Endothelial cell (in vitro differentiated cells): ENCODE measurements around the gene ACSM6. TPM values are rescaled to one million over a fixed set of nuclear protein-coding genes. Genes with fewer than 3 reads are reported as not detected.

Source experiments
- DNase-seq: peaks from one replicate; pipeline ENCODE4 v3.0.0; 2021; ENCODE audit warnings: low spot score
- H3K27ac Mint-ChIP-seq: one replicate; pipeline ENCODE4 v1.8.0; 2021; ENCODE audit warnings: mixed read lengths, inconsistent platforms; ENCODE audit not compliant: unreplicated experiment
- H3K27me3 Mint-ChIP-seq: one replicate; pipeline ENCODE4 v1.8.0; 2021; ENCODE audit warnings: mild to moderate bottlenecking, moderate library complexity, mixed read lengths, inconsistent platforms; ENCODE audit not compliant: unreplicated experiment
- H3K36me3 Mint-ChIP-seq: one replicate; pipeline ENCODE4 v1.8.0; 2021; ENCODE audit warnings: mild to moderate bottlenecking, low read depth, mixed read lengths, inconsistent platforms; ENCODE audit not compliant: unreplicated experiment
- H3K4me1 Mint-ChIP-seq: one replicate; pipeline ENCODE4 v1.8.0; 2021; ENCODE audit warnings: mild to moderate bottlenecking, mixed read lengths, inconsistent platforms; ENCODE audit not compliant: unreplicated experiment
- H3K4me3 Mint-ChIP-seq: one replicate; pipeline ENCODE4 v1.8.0; 2021; ENCODE audit warnings: mild to moderate bottlenecking, mixed read lengths, inconsistent platforms; ENCODE audit not compliant: unreplicated experiment
- H3K9me3 Mint-ChIP-seq: one replicate; pipeline ENCODE4 v1.8.0; 2021; ENCODE audit warnings: mixed read lengths, inconsistent platforms; ENCODE audit not compliant: unreplicated experiment
- CTCF ChIP-seq: fragments of 200-600 bp; sonication (generic); IDR thresholded peaks from one replicate; pipeline ENCODE4 v1.5.0; 2021; ENCODE audit warnings: antibody characterized with exemption; ENCODE audit not compliant: unreplicated experiment
- total RNA-seq: library from RNA; stranded (reverse); fragmentation: NEBNext Ultra II Directional; extraction: Animal tissue kit (Norgen Biotek cat#: 25700); gene quantifications from one replicate; pipeline ENCODE4 v1.2.1, GENCODE V29; 2021; ENCODE audit not compliant: unreplicated experiment

The ACSM6 gene
- total RNA-seq, 1 donor from 2014 or later, result not detected

- no peaks in the 10 kb centered on the region for H3K4me1 Mint-ChIP-seq
- no peak overlapping the region for H3K4me3 Mint-ChIP-seq
- no peak for DNase-seq
- H3K36me3 Mint-ChIP-seq, result no peaks in the 10 kb centered on the region
- no peak for TF ChIP-seq CTCF
- H3K9me3 Mint-ChIP-seq, result no peaks in the 10 kb centered on the region
- no peaks in the 10 kb centered on the region for H3K27me3 Mint-ChIP-seq
- H3K27ac Mint-ChIP-seq, result no peak overlapping the region
These were observed 21.2 kb upstream of the ACSM6 start for GRCh38 chr10:95172851-95173250.

- Mint-ChIP-seq H3K4me3 (no peak overlapping the region), H3K9me3 (no peaks in the 10 kb centered on the region), H3K27ac (no peak overlapping the region), H3K27me3 (no peaks in the 10 kb centered on the region), H3K36me3 (no peaks in the 10 kb centered on the region), H3K4me1 (no peaks in the 10 kb centered on the region)
- DNase-seq, result no peak
- no peak for TF ChIP-seq CTCF
These were observed 17.9 kb upstream of the ACSM6 start for GRCh38 chr10:95176101-95176500.

- H3K4me3 Mint-ChIP-seq, result no peak overlapping the region
- no peak for DNase-seq
- no peaks in the 10 kb centered on the region for H3K9me3 Mint-ChIP-seq
- TF ChIP-seq CTCF, result no peak
- peaks cover 8% of the 10 kb centered on the region for H3K4me1 Mint-ChIP-seq
- no peak overlapping the region for H3K27ac Mint-ChIP-seq
- H3K27me3 Mint-ChIP-seq, result no peaks in the 10 kb centered on the region
- H3K36me3 Mint-ChIP-seq, result no peaks in the 10 kb centered on the region
These were observed 16.6 kb upstream of the ACSM6 start for GRCh38 chr10:95177429-95177828.

GRCh38 chr10:95178266-95178665 is 15.8 kb upstream of the ACSM6 start:
- no peak overlapping the region for H3K27ac Mint-ChIP-seq
- H3K36me3 Mint-ChIP-seq, result no peaks in the 10 kb centered on the region
- no peak overlapping the region for H3K4me3 Mint-ChIP-seq
- H3K27me3 Mint-ChIP-seq, result no peaks in the 10 kb centered on the region
- no peaks in the 10 kb centered on the region for H3K9me3 Mint-ChIP-seq
- H3K4me1 Mint-ChIP-seq, result peaks cover 8% of the 10 kb centered on the region
- TF ChIP-seq CTCF, result no peak
- DNase-seq, result no peak

GRCh38 chr10:95178797-95179196 is 15.2 kb upstream of the ACSM6 start:
- Mint-ChIP-seq H3K9me3 (no peaks in the 10 kb centered on the region), H3K36me3 (no peaks in the 10 kb centered on the region), H3K4me3 (no peak overlapping the region), H3K4me1 (peaks cover 8% of the 10 kb centered on the region), H3K27me3 (no peaks in the 10 kb centered on the region), H3K27ac (no peak overlapping the region)
- no peak for TF ChIP-seq CTCF
- DNase-seq, result no peak
